ENCODE data around the gene CDHR1.
"Not testable (repeated sequence)": the region's sequence is repeated elsewhere in the genome, so short reads cannot be mapped to it uniquely, and the experiment has no call there.

Gene CDHR1

GRCh38 chr10:84173501-84173929, 20.8 kb upstream of the CDHR1 start, which contains the start of gene GPR15LG:
GPR15LG (plus strand) TSS chr10:84173801; CDS start chr10:84173852, 51 bp downstream.
- no peak for DNase-seq (ENCODE audit: low read depth in 3 of 3, low spot score in 1 of 3)

DNA sequence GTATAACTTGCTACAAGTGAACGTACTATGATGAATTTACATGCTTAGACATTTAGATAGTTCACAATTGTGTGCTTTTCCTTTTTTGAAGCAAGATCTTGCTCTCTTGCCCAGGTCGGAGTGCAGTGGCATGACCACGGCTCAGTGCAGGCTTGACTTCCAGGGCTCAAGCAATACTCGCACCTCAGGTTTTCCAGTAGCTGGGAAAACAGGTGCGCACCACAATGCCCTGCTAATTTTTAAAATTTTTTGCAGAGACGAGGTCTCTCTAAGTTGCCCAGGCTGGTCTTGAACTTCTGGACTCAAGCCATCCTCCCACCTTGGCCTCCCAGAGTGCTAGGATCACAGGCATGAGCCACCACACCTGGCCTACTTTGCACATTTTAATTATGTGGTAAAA, 18.9 kb upstream of the CDHR1 start:
- DNase-seq (ENCODE audit: low read depth in 3 of 3, low spot score in 1 of 3) = no peak

DNA sequence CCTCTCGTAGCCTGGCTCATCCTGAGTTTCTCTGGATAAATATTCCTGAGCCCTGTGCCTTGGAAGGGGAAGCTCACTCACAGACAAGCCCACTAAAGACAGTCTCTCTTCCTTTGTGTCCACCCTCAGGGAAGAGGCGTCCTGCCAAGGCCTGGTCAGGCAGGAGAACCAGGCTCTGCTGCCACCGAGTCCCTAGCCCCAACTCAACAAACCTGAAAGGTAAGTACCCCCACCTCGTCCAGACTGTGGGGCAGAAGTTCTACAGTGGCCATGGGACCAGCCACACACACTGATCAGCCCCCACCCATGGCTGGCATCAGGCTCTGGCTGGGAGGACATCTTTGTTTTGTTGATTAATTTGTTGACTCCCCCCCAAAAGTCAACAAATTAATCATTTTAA, 18.0 kb upstream of the CDHR1 start:
- no peak for DNase-seq (ENCODE audit: low read depth in 3 of 3, low spot score in 1 of 3)

DNA sequence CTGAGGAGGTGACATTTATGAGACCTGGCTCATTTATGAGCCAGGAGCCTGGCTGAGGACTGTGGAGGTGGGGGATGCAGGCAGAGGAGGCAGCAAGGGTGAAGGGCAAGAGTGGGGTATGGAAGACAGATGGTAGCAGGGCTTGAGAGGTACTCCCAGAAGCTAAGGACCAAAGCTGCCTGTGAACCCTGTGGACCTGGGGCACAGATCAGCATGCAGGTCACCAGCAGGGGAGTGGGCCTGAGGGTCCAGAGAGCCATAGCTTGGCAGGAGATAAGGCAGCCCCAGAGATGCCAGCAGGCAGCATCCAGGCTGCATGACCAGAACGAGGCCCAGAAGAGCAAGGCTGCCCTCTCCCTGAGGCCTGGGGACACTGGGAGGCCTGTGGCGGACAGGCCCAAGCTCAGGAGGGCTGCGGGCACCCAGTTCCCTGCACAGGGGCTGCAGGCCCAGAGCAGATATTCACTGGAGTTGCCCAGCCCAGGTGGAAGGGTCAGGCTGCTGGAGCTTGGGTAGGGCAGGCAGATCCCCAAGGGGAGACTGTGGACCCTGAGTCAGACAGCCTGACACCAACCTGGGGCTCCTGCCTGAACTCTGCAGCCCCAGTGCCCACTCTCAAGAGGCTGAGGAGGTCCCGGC, 17.4 kb upstream of the CDHR1 start:
- DNase-seq (ENCODE audit: low read depth in 3 of 3, low spot score in 1 of 3) = no peak

DNA sequence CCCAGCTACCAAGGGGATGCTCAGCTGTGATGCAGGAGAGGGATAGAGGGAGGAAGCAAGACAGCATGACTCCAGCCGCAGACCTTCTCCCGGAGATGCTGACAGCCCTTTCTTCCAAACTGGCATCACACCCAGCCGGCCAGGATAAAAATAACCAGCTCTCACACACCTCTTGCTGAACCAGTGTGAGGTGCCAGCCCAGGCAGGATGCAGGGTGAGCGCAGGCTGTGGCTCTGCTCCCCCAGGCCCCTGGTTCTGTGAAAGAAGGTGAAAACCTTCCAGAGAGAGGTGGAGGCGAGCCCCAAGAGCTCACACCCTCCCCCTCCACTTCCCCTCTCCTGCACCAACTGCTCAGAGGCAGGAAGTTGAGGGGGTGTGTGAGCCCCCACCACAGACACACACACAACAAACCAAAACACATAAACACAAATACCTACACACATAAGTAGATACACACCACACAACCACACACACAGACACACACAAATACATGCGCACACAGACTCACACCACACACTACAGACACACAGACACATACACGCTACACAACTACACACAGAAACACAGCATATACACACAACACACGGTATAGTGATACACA, 16.7 kb upstream of the CDHR1 start:
- DNase-seq (ENCODE audit: low read depth in 3 of 3, low spot score in 1 of 3) = no peak

DNA sequence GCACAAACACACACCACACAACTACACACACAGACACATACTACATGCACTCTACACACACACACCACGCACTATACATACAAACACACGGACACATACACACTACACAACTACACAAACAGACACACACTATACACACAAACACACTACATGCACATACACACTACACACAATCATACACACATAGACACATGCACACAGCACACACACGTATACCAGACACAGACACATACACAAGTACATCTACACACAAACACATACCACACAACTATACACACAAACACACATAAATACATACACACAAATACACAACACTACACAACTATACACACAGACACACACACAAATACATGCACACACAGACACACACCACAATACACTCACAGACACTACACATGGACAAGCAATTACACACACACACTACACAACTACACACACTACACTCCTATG, 16.2 kb upstream of the CDHR1 start:
- DNase-seq (ENCODE audit: low read depth in 3 of 3, low spot score in 1 of 3) = no peak

DNA sequence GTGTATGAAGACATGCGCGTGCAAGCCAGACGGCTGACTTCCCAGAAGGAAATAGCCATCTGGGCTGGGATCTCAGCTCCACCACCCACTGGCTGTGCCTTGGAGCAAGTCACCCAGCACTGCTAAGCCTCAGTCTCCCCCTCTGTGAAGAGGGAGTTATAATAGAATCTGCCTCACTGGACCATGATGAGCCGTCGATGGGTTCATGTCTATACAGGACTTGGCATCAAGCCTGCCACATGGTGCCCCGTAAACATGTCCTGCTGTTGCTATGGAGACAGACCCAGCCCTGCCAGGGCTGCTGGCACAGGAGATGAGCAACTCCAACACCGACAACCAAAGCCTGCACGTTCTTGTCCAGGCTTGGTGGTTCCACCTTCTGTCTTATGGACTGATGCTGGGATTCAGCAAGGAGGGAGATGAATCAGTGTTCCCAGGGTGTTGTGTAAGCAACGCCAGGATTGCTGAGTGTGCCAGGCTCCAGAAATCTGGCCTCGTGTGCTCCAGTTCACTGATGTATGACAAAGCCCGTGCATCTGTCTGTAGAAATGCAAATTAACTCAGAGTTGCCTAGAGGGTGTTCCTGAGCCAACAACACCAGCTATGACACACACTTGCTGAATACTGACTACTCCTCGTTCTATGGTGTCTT, 15.2 kb upstream of the CDHR1 start:
- no peak for DNase-seq (ENCODE audit: low read depth in 3 of 3, low spot score in 1 of 3)

DNA sequence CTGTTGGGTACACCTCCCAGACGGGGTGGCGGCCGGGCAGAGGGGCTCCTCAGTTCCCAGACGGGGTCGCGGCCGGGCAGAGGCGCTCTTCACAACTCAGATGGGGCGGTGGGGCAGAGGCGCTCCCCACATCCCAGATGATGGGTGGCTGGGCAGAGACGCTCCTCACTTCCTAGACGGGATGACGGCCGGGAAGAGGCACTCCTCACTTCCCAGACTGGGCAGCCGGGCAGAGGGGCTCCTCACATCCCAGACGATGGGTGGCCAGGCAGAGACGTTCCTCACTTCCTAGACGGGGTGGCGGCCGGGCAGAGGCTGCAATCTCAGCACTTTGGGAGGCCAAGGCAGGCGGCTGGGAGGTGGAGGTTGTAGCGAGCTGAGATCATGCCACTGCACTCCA, 14.0 kb upstream of the CDHR1 start:
- not testable (repeated sequence) for DNase-seq (ENCODE audit: low read depth in 3 of 3, low spot score in 1 of 3)

GRCh38 chr10:84181631-84182030, 12.7 kb upstream of the CDHR1 start:
- no peak for DNase-seq (ENCODE audit: low read depth in 3 of 3, low spot score in 1 of 3)

DNA sequence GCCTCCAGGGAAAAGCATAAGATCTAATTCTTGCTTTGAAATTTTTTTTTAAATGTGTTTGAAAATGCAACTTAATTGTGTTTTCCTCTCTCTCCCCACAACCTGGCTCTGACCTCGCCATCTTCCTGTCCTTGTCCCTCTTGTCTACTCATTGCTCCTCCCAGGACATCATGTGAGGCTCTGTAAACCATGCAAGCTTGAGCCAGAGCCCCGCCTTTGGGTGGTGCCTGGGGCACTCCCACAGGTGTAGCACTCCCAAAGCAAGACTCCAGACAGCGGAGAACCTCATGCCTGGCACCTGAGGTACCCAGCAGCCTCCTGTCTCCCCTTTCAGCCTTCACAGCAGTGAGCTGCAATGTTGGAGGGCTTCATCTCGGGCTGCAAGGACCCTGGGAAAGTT, 9.8 kb upstream of the CDHR1 start:
- no peak for DNase-seq (ENCODE audit: low read depth in 3 of 3, low spot score in 1 of 3)

GRCh38 chr10:84185526-84186175, 8.7 kb upstream of the CDHR1 start:
- no peak for DNase-seq (ENCODE audit: low read depth in 3 of 3, low spot score in 1 of 3)

DNA sequence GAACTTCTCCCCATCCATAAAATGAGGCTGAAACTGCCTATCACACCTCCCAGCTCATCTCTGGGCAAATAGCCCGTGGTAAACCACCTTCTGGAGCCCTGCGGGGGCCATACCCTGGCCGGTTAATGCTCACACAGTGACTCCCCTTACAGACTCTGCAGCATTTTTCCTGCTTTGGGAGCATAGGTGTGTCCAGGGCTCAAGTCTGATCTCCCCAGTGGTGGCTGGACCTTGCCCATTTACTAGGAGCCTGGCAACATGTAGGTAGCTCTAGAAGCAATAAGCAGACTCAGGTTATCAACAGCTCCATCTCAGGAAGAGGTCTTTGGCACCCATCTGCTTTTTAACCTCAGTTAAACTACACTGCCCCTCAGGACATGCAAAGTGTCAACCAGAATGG, 5.5 kb upstream of the CDHR1 start:
- no peak for DNase-seq (ENCODE audit: low read depth in 3 of 3, low spot score in 1 of 3)

GRCh38 chr10:84190621-84191020, 3.7 kb upstream of the CDHR1 start:
- no peak for DNase-seq (ENCODE audit: low read depth in 3 of 3, low spot score in 1 of 3)

DNA sequence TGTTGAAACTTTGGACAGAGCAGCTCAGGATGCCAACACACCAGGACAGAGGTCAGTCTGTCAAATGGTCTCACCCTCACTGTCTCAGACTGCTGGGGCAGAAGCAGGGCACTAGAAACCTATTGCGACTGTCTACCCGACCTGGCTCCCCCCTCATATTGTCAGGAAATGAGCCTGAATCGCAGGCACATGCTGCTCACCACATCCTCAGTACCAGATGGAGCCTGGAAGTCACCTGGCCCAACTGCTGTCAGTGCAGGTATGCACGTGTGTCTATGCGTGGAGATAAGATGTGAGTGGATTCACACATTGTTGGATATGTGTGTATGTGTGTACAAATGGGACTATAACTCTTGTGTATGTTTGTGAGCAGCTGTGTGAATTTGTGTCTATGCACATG, 3.2 kb upstream of the CDHR1 start:
- no peak for DNase-seq (ENCODE audit: low read depth in 3 of 3, low spot score in 1 of 3)

- no peak for DNase-seq (ENCODE audit: low read depth in 3 of 3, low spot score in 1 of 3)
These were observed 1.0 kb upstream of the CDHR1 start for GRCh38 chr10:84193327-84193726.

GRCh38 chr10:84193846-84194423, 402 bp upstream of the CDHR1 start:
- no peak for DNase-seq (ENCODE audit: low read depth in 3 of 3, low spot score in 1 of 3)

GRCh38 chr10:84195044-84195830, 900 bp downstream of the CDHR1 start:
- no peak for DNase-seq (ENCODE audit: low read depth in 3 of 3, low spot score in 1 of 3)

- DNase-seq (ENCODE audit: low read depth in 3 of 3, low spot score in 1 of 3) = no peak
These were observed 1.7 kb downstream of the CDHR1 start for GRCh38 chr10:84196083-84196482.

GRCh38 chr10:84196941-84197340, 2.6 kb downstream of the CDHR1 start:
- DNase-seq (ENCODE audit: low read depth in 3 of 3, low spot score in 1 of 3) = no peak

- no peak for DNase-seq (ENCODE audit: low read depth in 3 of 3, low spot score in 1 of 3)
These were observed 3.3 kb downstream of the CDHR1 start for GRCh38 chr10:84197643-84198042.
